Kidney epithelial cell (primary cell): Measurements from ENCODE around the gene ELMO3. TPM values are rescaled to one million over a fixed set of nuclear protein-coding genes. Genes with fewer than 3 reads are reported as not detected.
A peak's percentile ranks its signal among the peaks of the same experiment; 100 is the strongest.

Experiments
- DNase-seq: peaks from one replicate; pipeline ENCODE4 v3.0.0-alpha.2; 2010; ENCODE audit warnings: low read depth
- H3K27me3 ChIP-seq: 2 replicates; pipeline ENCODE4 v1.6.0; 2011; ENCODE audit warnings: low read length; ENCODE audit not compliant: control insufficient read depth, insufficient read depth
- H3K36me3 ChIP-seq: 2 replicates; pipeline ENCODE4 v1.5.1; 2011; ENCODE audit warnings: low read length; ENCODE audit not compliant: control insufficient read depth, insufficient read depth
- H3K4me3 ChIP-seq: 2 replicates; pipeline ENCODE4 v1.5.1; 2011; ENCODE audit warnings: low read depth, mild to moderate bottlenecking, control low read depth, low read length
- CTCF ChIP-seq: IDR thresholded peaks from 2 replicates; pipeline ENCODE4 v1.5.1; 2011; ENCODE audit warnings: mild to moderate bottlenecking, moderate library complexity, low read length, control low read depth, inconsistent platforms; ENCODE audit not compliant: insufficient read depth, poor library complexity, severe bottlenecking
- total RNA-seq: library from RNA; depleted of rRNA; stranded (reverse); fragments of >200 nt; gene quantifications from 2 replicates; pipeline ENCODE4 v1.2.3, GENCODE V29; 2015

ELMO3 gene
- total RNA-seq, 1 donor from 2014 or later = 5.9 TPM

DNA sequence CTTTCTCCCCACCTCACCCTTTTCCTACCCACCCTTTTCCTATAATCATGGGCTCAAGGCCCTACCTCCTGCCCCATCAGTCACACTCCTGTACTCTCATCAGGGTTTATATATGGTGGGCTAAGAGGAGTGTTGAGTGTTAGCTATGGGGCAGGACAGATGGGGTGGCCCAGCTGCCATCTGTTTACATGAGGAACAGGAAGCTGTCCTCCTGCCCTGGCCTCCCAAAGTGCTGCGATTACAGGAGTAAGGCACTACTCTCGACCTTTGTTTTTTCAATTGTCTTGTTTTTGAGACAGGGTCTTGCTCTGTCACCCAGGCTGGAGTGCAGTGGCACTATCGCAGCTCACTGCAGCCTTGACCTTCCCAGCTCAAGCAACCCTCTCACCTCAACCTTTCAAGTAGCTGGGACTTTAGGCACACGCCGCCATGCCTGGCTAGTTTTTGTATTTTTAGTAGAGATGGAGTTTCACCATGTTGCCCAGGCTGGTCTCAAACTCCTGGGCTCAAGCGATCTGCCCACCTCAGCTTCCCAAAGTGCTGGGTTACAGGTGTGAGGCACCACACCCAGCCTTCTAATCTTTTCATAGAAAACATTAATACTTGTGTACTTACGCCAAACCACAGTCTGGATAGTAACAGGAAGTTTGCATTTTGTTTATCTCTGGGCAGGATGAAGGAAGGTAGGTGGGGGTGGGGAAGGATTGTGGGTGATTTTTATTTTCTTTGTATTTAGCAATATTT, 40.9 kb upstream of the ELMO3 start:
- peaks cover 55% of the 10 kb centered on the region for H3K27me3 ChIP-seq

DNA sequence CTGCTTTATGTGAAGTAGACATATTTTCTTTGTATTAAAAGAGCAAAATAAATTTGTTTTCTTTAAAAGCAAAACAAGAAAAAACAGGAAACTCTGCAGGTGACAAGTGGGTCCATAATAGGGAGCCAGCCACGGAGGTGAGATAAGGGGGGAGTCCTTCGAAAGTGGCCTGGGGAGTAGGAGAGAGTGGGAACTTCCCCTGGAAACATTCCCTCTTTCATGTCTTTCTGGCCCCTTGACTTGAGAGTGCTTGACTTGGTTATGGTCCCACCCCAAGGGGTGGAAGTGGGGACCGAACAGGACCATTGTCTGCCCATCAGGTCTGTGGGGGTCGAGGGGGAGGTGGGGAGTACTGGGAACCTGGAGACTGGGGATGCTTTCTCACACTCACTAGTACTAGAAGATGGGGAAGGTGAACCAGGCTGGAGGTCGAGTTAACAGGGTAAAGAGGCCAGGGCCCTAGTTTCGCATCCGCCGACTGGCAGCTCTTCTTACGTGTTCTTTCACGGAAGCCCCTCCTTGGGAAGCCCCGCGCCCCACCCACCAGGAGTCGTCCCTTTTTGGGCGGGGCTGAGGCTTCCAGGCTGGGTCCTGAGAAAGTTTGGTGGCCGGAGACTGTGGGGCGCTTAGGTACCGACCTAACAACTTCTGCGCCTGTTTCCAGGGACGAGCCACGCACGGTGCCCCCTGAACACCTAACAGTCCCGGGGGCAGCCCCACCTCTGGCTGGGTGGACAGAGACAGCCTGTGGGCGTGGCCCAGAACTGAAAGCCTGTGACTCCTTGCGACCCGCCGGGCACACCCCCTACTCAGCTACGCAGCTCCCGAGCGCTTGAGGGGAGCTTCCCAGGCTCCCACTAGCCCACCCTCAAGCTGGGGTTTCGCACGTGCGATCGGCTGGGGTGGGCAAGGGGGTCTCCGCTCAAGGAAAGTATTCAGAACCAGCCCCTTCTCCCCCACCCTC, 40.0 kb upstream of the ELMO3 start:
- no peak for TF ChIP-seq CTCF
- peak overlapping the region; percentile 89 for H3K4me3 ChIP-seq
- no peak for DNase-seq
- peaks cover 61% of the 10 kb centered on the region for H3K27me3 ChIP-seq
- peaks cover 1% of the 10 kb centered on the region for H3K36me3 ChIP-seq

More for the DNA sequence above, 40.9 kb upstream of the ELMO3 start:
- no peak for TF ChIP-seq CTCF
- no peak for DNase-seq
- Histone ChIP-seq H3K36me3 (peaks cover 1% of the 10 kb centered on the region), H3K4me3 (no peak overlapping the region)

DNA sequence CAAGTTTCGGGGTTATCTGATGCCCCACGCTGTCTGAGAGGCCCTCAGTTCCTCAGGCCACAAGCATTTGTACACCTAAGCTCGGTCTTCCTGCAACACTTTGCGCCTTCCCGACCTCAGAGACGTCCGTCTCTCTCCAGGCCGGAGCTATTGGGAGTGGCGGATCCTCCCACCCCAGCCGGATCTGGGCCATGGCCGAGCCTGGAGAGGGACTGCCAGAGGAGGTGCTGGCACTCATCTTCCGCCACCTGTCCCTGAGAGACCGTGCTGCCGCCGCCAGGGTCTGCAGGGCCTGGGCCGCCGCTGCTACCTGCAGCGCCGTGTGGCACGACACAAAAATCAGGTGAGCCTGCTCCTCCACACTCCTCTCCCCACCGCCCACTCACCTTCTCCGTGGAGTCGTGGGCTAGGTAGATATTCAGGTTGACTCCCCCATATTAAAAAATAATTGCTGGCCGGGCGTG, 37.3 kb upstream of the ELMO3 start:
- Histone ChIP-seq H3K4me3 (no peak overlapping the region), H3K36me3 (peaks cover 1% of the 10 kb centered on the region), H3K27me3 (peaks cover 60% of the 10 kb centered on the region)
- DNase-seq = no peak
- no peak for TF ChIP-seq CTCF

GRCh38 chr16:67162506-67163163, 36.3 kb upstream of the ELMO3 start:
- no peak for TF ChIP-seq CTCF
- peaks cover 1% of the 10 kb centered on the region for H3K36me3 ChIP-seq
- no peak overlapping the region for H3K4me3 ChIP-seq
- no peak for DNase-seq
- peaks cover 67% of the 10 kb centered on the region for H3K27me3 ChIP-seq

- H3K27me3 ChIP-seq = peaks cover 64% of the 10 kb centered on the region
- DNase-seq = no peak
- no peak for TF ChIP-seq CTCF
- H3K4me3 ChIP-seq = peak overlapping the region; percentile 10
- H3K36me3 ChIP-seq = peaks cover 1% of the 10 kb centered on the region
Measured at GRCh38 chr16:67163164-67163998, 35.5 kb upstream of the ELMO3 start.
